SK-N-SH treated with all-trans-retinoic acid at 6 μM for 48 hours (cell line): ENCODE results near the gene MKRN1.

Experiments
- ATAC-seq: fragments of 200-7000 bp; cut with Tn5 transposase; 3 replicates; pipeline ENCODE4 v1.9.1; 2020; ENCODE audit warnings: mild to moderate bottlenecking, moderate library complexity
- BACH2 ChIP-seq: fragments of 250-450 bp; sonication (Bioruptor Pico); IDR thresholded peaks from 2 replicates; pipeline ENCODE4 v1.9.0; 2021; ENCODE audit warnings: mild to moderate bottlenecking, borderline replicate concordance
- CREB5 ChIP-seq: fragments of 250-450 bp; sonication (Bioruptor Pico); IDR thresholded peaks from 2 replicates; pipeline ENCODE4 v1.5.1; 2020; ENCODE audit warnings: low read depth, mild to moderate bottlenecking, moderate library complexity
- CSDC2 ChIP-seq: fragments of 250-450 bp; sonication (Bioruptor Pico); IDR thresholded peaks from 2 replicates; pipeline ENCODE4 v1.5.0; 2020; ENCODE audit warnings: mild to moderate bottlenecking, moderate library complexity
- CSRNP3 ChIP-seq: fragments of 250-450 bp; sonication (Bioruptor Pico); IDR thresholded peaks from 2 replicates; pipeline ENCODE4 v1.5.1; 2021; ENCODE audit warnings: mild to moderate bottlenecking, moderate library complexity
- ESRRG ChIP-seq: fragments of 250-450 bp; sonication (Bioruptor Pico); IDR thresholded peaks from 2 replicates; pipeline ENCODE4 v1.6.1; 2021; ENCODE audit warnings: mild to moderate bottlenecking
- GLIS3 ChIP-seq: fragments of 250-450 bp; sonication (Bioruptor Pico); IDR thresholded peaks from 2 replicates; pipeline ENCODE4 v1.5.0; 2020; ENCODE audit warnings: mild to moderate bottlenecking, moderate library complexity
- OSR1 ChIP-seq: fragments of 250-450 bp; sonication (Bioruptor Pico); IDR thresholded peaks from 2 replicates; pipeline ENCODE4 v1.8.0; 2022; ENCODE audit warnings: moderate library complexity, mild to moderate bottlenecking, inconsistent platforms
- POU6F1 ChIP-seq: fragments of 250-450 bp; sonication (Bioruptor Pico); IDR thresholded peaks from 2 replicates; pipeline ENCODE4 v1.8.0; 2021; ENCODE audit warnings: low read depth, mild to moderate bottlenecking, moderate library complexity, borderline replicate concordance
- PPARA ChIP-seq: fragments of 250-450 bp; sonication (Bioruptor Pico); IDR thresholded peaks from 2 replicates; pipeline ENCODE4 v1.5.0; 2020; ENCODE audit warnings: mild to moderate bottlenecking, borderline replicate concordance
- RARB ChIP-seq: fragments of 250-450 bp; sonication (Bioruptor Pico); IDR thresholded peaks from 2 replicates; pipeline ENCODE4 v1.8.0; 2021; ENCODE audit warnings: mild to moderate bottlenecking, moderate library complexity
- SNAI2 ChIP-seq: fragments of 250-450 bp; sonication (Bioruptor Pico); IDR thresholded peaks from 2 replicates; pipeline ENCODE4 v1.5.0; 2020; ENCODE audit warnings: mild to moderate bottlenecking, moderate library complexity
- TCF4 ChIP-seq: fragments of 250-450 bp; sonication (Bioruptor Pico); IDR thresholded peaks from 2 replicates; pipeline ENCODE4 v1.8.0; 2021; ENCODE audit warnings: mild to moderate bottlenecking, moderate library complexity, borderline replicate concordance
- TOX ChIP-seq: fragments of 250-450 bp; sonication (Bioruptor Pico); IDR thresholded peaks from 2 replicates; pipeline ENCODE4 v1.8.0; 2021; ENCODE audit warnings: mild to moderate bottlenecking, moderate library complexity, borderline replicate concordance
- TSHZ2 ChIP-seq: fragments of 250-450 bp; sonication (Bioruptor Pico); IDR thresholded peaks from 2 replicates; pipeline ENCODE4 v1.5.0; 2020; ENCODE audit warnings: mild to moderate bottlenecking, moderate library complexity
- ZC3H10 ChIP-seq: fragments of 250-450 bp; sonication (Bioruptor Pico); IDR thresholded peaks from 2 replicates; pipeline ENCODE4 v1.5.1; 2021; ENCODE audit warnings: mild to moderate bottlenecking, moderate library complexity
- ZFP3 ChIP-seq: fragments of 250-450 bp; sonication (Bioruptor Pico); IDR thresholded peaks from 2 replicates; pipeline ENCODE4 v1.5.0; 2020; ENCODE audit warnings: mild to moderate bottlenecking, moderate library complexity
- ZFP30 ChIP-seq: fragments of 450-650 bp; formaldehyde crosslinking; IDR thresholded peaks from 2 replicates; pipeline ENCODE4 v1.5.0; 2022; ENCODE audit warnings: mild to moderate bottlenecking, moderate library complexity
- ZNF565 ChIP-seq: fragments of 450-650 bp; formaldehyde crosslinking; conservative IDR thresholded peaks from 2 replicates; pipeline ENCODE4 v1.5.0; 2020; ENCODE audit warnings: low read depth, mild to moderate bottlenecking, moderate library complexity
- ZNF70 ChIP-seq: fragments of 450-650 bp; formaldehyde crosslinking; IDR thresholded peaks from 2 replicates; pipeline ENCODE4 v1.5.0; 2020; ENCODE audit warnings: mild to moderate bottlenecking, moderate library complexity
- ZNF8 ChIP-seq: fragments of 450-650 bp; formaldehyde crosslinking; IDR thresholded peaks from 2 replicates; pipeline ENCODE4 v1.5.0; 2020; ENCODE audit warnings: mild to moderate bottlenecking, moderate library complexity

The MKRN1 gene

GRCh38 chr7:140435252-140435895 lies 43.9 kb downstream of the MKRN1 start:
- no peak for TF ChIP-seq ZFP3 (CRISPR knock-in tag)
- TF ChIP-seq TOX (CRISPR knock-in tag) = no peak
- no peak for TF ChIP-seq OSR1 (CRISPR knock-in tag)
- no peak for TF ChIP-seq ZNF565 (CRISPR knock-in tag)
- no peak for TF ChIP-seq BACH2 (CRISPR knock-in tag)
- no peak for TF ChIP-seq ZC3H10 (CRISPR knock-in tag)
- TF ChIP-seq RARB (CRISPR knock-in tag) = no peak
- no peak for TF ChIP-seq CREB5
- TF ChIP-seq CSDC2 (CRISPR knock-in tag) = no peak
- no peak for TF ChIP-seq SNAI2
- no peak for TF ChIP-seq GLIS3 (CRISPR knock-in tag)
- TF ChIP-seq TCF4 = no peak
- TF ChIP-seq ZNF8 = no peak
- TF ChIP-seq ESRRG (CRISPR knock-in tag) = no peak
- no peak for TF ChIP-seq CSRNP3
- no peak for TF ChIP-seq PPARA
- TF ChIP-seq, all 23 proteins: peak for 0
- ATAC-seq = no peak; the same call in 2 of the 3 replicates

- no peak for TF ChIP-seq TSHZ2 (CRISPR knock-in tag)
- TF ChIP-seq POU6F1 (CRISPR knock-in tag) = no peak
- TF ChIP-seq GLIS3 (CRISPR knock-in tag) = no peak
- TF ChIP-seq ESRRG (CRISPR knock-in tag) = no peak
- TF ChIP-seq PPARA = no peak
- TF ChIP-seq ZC3H10 (CRISPR knock-in tag) = no peak
- no peak for TF ChIP-seq OSR1 (CRISPR knock-in tag)
- no peak for TF ChIP-seq CREB5
- TF ChIP-seq ZFP30 (CRISPR knock-in tag) = no peak
- TF ChIP-seq TCF4 = no peak
- TF ChIP-seq ZNF565 (CRISPR knock-in tag) = no peak
- TF ChIP-seq SNAI2 = no peak
- TF ChIP-seq RARB (CRISPR knock-in tag) = no peak
- TF ChIP-seq ZNF8 = no peak
- ATAC-seq = no peak
These were observed 45.9 kb downstream of the MKRN1 start for GRCh38 chr7:140433396-140433795.

GRCh38 chr7:140426130-140426529 lies 53.2 kb downstream of the MKRN1 start:
- no peak; the same call in 2 of the 3 replicates for ATAC-seq
- no peak for TF ChIP-seq ZFP30 (CRISPR knock-in tag)
- no peak for TF ChIP-seq SNAI2
- TF ChIP-seq ZNF565 (CRISPR knock-in tag) = no peak
- no peak for TF ChIP-seq CSDC2 (CRISPR knock-in tag)
- TF ChIP-seq ZC3H10 (CRISPR knock-in tag) = no peak
- no peak for TF ChIP-seq CREB5
- no peak for TF ChIP-seq RARB (CRISPR knock-in tag)
- TF ChIP-seq ZNF70 (CRISPR knock-in tag) = no peak
- no peak for TF ChIP-seq OSR1 (CRISPR knock-in tag)
- TF ChIP-seq ZFP3 (CRISPR knock-in tag) = no peak
- no peak for TF ChIP-seq CSRNP3
